Esophagus muscularis mucosa (tissue), 4 donors: ENCODE data around the gene ACTR10. TPM values are rescaled to one million over a fixed set of nuclear protein-coding genes. Genes with fewer than 3 reads are reported as not detected.
A peak's percentile ranks its signal among the peaks of the same experiment; 100 is the strongest.

Source experiments
- DNase-seq: peaks from one replicate; pipeline ENCODE4 v3.0.0-alpha.2; 2017; ENCODE audit errors: extremely low spot score
- H3K27ac ChIP-seq, 4 donors: fragments of 200-600 bp; sonication (generic); replicated peaks in 1 of 4; 1 replicate in 3 of 4; 2 replicates in 1 of 4; pipeline ENCODE4 v1.5.1; 2016 to 2019; ENCODE audit warnings: mild to moderate bottlenecking in 1 of 4
- H3K27me3 ChIP-seq, 4 donors: fragments of 200-600 bp; sonication (generic); one replicate each; pipeline versions ENCODE4 v1.5.1 to v1.6.0; 2016 to 2019
- H3K36me3 ChIP-seq, 4 donors: fragments of 200-600 bp; sonication (generic); one replicate each; pipeline ENCODE4 v1.5.1; 2016 to 2019
- H3K4me1 ChIP-seq, 4 donors: fragments of 200-600 bp; sonication (generic); one replicate each; pipeline ENCODE4 v1.5.1; 2016 to 2019
- H3K4me3 ChIP-seq, 4 donors: fragments of 200-600 bp; sonication (generic); 1 replicate in 2 of 4; 2 replicates in 2 of 4; pipeline ENCODE4 v1.5.1; 2016 to 2019; ENCODE audit warnings: mild to moderate bottlenecking in 4 of 4, moderate library complexity in 1 of 4
- H3K9me3 ChIP-seq, 4 donors: fragments of 200-600 bp; sonication (generic); 1 replicate in 3 of 4; 2 replicates in 1 of 4; pipeline ENCODE4 v1.5.1; 2016 to 2019
- EP300 ChIP-seq: sonication (generic); formaldehyde crosslinking; IDR thresholded peaks from one replicate; pipeline ENCODE4 v1.6.1; 2017; ENCODE audit warnings: antibody characterized with exemption
- POLR2A ChIP-seq: fragments of 450-650 bp; IDR thresholded peaks from one replicate; pipeline ENCODE4 v1.6.1; 2017; ENCODE audit warnings: antibody characterized with exemption, moderate library complexity, mild to moderate bottlenecking, low read depth
- POLR2AphosphoS5 ChIP-seq, 2 donors: sonication (generic); formaldehyde crosslinking; IDR thresholded peaks; one replicate each; pipeline ENCODE4 v1.6.1; 2017; ENCODE audit warnings: antibody characterized with exemption in 2 of 2
- WGBS: methylation state at CpG from one replicate; pipeline ENCODE4 v1.1.5; 2018; 5-methylcytosine and 5-hydroxymethylcytosine counted together
- intact Hi-C: fragments of 100-400 bp; cut with DNase I; formaldehyde crosslinking; loops from one replicate; pipeline ENCODE4 v1.15.1; 2023
- total RNA-seq, 4 donors: library from RNA; depleted of rRNA; stranded (reverse); fragments of >200 nt; gene quantifications; one replicate each; pipeline versions ENCODE4 v1.1.0 to v1.2.1, GENCODE V29; 2016
- TF ChIP-seq, protein P1 (sequence below), 3 experiments: fragments of 200-600 bp in 2 of 3; fragments of 450-650 bp in 1 of 3; sonication (generic) in 2 of 3; IDR thresholded peaks; one replicate each; pipeline ENCODE4 v1.5.1; 2017 to 2019; ENCODE audit warnings: antibody characterized with exemption in 3 of 3, mild to moderate bottlenecking in 2 of 3, moderate library complexity in 1 of 3

The ACTR10 gene
- total RNA-seq, 4 donors from 2014 or later, result 47.9 to 75.7 (median 60.5) TPM

DNA sequence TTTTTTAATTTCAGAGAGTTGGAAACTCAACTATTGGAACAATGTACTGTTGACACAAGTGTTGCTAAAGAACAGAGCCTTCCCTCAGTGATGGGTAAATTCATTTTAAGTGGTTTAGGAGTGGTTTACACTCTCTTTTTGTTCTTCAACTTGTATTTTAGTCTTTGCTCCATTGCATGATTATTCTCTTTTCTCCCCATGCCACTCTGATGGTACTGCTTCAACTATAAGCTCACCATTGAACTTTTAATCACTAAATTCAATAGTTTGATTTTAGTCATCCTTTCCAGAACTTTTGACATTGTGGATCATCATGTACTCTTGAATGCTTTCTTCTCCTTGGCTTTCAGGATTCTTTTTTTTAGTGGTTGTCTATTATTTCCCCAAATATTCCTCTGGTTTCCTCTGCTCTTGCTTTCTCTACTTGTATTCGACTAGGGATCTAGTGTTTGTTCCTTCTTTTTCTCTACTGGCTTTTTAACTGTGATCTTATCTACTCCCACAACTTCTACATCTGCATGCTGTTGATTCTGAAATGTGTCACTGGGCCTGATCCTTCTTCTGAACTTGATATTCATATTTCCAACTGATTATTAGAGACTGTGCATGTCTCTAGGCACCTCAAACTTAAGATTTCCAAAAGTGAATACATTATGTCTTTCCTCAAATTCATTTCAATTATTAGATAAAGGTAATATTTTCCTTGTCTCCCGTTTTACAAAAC lies 15.4 kb downstream of the ACTR10 start:
- Histone ChIP-seq H3K36me3 (peaks cover 25 to 92% (median 68%) of the 10 kb centered on the region in 4 donors), H3K27me3 (no peaks in the 10 kb centered on the region), H3K4me3 (no peak overlapping the region), H3K9me3 (no peaks in the 10 kb centered on the region), H3K4me1 (no peaks in the 10 kb centered on the region), H3K27ac (no peak overlapping the region)
- intact Hi-C loops, result no loop called here
- TF ChIP-seq, protein P1, sequence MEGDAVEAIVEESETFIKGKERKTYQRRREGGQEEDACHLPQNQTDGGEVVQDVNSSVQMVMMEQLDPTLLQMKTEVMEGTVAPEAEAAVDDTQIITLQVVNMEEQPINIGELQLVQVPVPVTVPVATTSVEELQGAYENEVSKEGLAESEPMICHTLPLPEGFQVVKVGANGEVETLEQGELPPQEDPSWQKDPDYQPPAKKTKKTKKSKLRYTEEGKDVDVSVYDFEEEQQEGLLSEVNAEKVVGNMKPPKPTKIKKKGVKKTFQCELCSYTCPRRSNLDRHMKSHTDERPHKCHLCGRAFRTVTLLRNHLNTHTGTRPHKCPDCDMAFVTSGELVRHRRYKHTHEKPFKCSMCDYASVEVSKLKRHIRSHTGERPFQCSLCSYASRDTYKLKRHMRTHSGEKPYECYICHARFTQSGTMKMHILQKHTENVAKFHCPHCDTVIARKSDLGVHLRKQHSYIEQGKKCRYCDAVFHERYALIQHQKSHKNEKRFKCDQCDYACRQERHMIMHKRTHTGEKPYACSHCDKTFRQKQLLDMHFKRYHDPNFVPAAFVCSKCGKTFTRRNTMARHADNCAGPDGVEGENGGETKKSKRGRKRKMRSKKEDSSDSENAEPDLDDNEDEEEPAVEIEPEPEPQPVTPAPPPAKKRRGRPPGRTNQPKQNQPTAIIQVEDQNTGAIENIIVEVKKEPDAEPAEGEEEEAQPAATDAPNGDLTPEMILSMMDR (IDR thresholded peaks at IDR 0.05), result no peak
- TF ChIP-seq POLR2A, result no peak
- TF ChIP-seq POLR2AphosphoS5 (IDR thresholded peaks at IDR 0.05), result no peak
- no peak for TF ChIP-seq EP300
- WGBS, result 94% methylated on average over 2 of the region's 2 CpGs
- DNase-seq, result no peak

DNA sequence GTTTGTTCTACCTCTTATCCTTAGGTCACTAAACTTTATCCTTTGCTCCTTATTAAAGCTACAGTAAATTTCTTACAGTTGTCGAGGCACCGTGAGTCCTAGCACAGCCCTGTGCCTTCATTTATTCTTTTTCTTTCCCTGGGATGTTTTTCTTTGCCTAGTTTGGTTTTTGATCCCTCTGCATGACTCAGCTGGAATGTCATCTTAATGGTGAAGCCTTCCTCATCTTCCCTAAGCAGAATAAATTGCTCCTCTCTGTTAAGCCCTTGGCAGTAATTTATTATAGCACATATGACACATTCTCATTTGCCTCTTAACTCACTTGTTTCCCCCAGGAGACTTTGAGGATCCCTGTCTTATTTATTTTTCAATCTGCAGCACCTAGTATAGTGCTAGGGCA lies 16.6 kb downstream of the ACTR10 start:
- peaks cover 24 to 91% (median 71%) of the 10 kb centered on the region in 4 donors for H3K36me3 ChIP-seq
- no peaks in the 10 kb centered on the region for H3K4me1 ChIP-seq
- no peak for DNase-seq
- 68% methylated on average over 2 of the region's 2 CpGs for WGBS
- H3K9me3 ChIP-seq, result no peaks in the 10 kb centered on the region
- no peak overlapping the region for H3K27ac ChIP-seq
- no peaks in the 10 kb centered on the region for H3K27me3 ChIP-seq
- H3K4me3 ChIP-seq, result no peak overlapping the region
- intact Hi-C loops, result no loop called here
- TF ChIP-seq EP300, result no peak
- no peak for TF ChIP-seq POLR2A
- TF ChIP-seq POLR2AphosphoS5 (IDR thresholded peaks at IDR 0.05), result no peak
- TF ChIP-seq, protein P1 (IDR thresholded peaks at IDR 0.05), result no peak

DNA sequence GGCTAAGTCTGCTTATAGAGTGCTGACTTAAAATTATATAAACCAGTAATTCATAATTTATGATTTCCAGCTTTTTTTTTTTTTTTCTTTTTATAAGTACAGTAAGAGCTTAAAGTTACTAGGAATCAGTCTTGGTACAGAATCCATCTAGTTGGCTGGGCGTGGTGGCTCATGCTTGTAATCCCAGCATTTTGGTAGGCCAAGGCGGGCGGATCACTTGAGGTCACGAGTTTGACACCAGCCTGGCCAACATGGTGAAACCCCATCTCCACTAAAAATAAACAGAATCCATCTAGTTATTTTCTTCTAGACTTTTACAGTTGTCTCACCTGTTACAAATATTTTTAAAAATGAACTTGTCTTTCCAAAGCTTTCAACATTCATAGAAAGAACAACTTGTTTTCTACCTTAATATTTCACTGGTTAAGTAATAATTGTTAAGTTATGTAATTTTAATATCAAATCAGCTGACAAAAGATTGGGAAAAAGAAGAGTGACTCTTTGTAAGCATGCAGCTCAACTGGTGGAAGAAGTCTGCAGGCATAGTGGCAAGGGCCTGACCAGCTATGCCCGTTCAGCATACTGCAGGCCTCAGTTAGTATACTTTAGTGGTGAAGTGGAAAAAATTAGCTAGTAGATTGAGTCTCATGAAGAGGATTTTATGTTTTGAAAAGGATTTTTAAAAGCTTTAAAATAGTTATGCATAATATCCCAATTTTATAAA lies 27.3 kb downstream of the ACTR10 start:
- intact Hi-C loops, result no loop called here
- H3K36me3 ChIP-seq, result peaks cover 8 to 73% (median 52%) of the 10 kb centered on the region in 4 donors

DNA sequence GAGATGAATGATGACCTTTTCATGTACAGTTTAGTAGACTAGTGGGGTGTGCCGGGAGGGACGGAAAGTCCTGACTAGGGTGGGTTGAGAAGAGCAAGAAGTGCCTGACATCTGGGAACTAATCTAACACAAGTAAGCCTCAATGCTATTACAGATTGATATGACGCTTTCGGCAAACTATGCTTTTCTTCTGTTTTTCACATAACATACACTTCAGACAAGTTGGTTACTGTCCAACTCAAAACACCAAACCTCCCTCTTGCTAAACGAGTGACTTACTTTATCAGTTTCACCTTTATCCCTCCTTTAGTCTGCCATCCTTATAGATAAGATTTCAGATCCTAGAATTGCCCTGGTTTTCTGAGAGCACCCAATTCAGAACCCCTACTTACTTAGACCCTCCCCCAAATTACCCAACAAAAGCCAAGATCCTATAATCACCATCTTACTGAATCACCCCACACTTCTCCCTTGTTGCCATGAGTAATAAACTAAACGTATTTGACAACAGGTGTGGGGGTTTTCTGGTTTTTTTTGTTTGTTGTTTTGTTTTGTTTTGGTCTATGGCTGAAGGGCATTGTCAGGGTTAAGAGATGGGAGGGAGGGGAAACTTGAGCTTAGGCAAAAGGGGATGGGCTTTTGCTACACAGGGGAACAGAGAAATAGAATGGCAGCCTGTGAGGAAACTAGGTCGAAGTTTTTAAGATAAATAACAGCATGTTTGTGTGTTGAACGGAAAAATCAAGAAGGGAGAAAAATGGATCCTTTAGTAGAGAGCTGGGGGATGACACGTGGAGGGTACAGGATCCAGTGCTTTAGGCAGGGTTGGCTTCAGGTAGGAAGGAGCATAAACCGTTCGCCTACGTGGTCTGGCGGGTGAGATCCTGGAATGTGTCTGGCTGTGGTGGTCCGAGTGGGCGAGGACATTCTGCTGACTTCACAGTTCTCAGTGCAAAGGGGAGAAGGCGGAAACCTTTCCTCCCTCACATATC lies 38.6 kb downstream of the ACTR10 start:
- Histone ChIP-seq H3K27me3 (no peaks in the 10 kb centered on the region), H3K9me3 (no peaks in the 10 kb centered on the region), H3K4me3 (peak overlapping the region; percentile 54 to 69 (median 62)), H3K36me3 (peaks cover 0 to 8% (median 2%) of the 10 kb centered on the region in 4 donors), H3K4me1 (peaks cover 0 to 15% (median 11%) of the 10 kb centered on the region in 4 donors), H3K27ac (peak overlapping the region; percentile 78 to 83 (median 80))
- TF ChIP-seq, protein P1 (IDR thresholded peaks at IDR 0.05), result no peak
- no peak for TF ChIP-seq POLR2AphosphoS5 (IDR thresholded peaks at IDR 0.05)
- no peak for TF ChIP-seq EP300
- TF ChIP-seq POLR2A, result no peak
- intact Hi-C loops, result loop anchor here (5.0 kb wide), 1 partner anchor 36 kb away; the partner anchor contains the start of gene ACTR10
- no peak for DNase-seq
- 47% methylated on average over 16 of the region's 16 CpGs for WGBS

More for the DNA sequence above, 27.3 kb downstream of the ACTR10 start:
- no peak for TF ChIP-seq POLR2AphosphoS5 (IDR thresholded peaks at IDR 0.05)
- no peak for TF ChIP-seq POLR2A
- H3K27ac ChIP-seq, result no peak overlapping the region
- WGBS, result 89% methylated on average over 5 of the region's 5 CpGs
- no peaks in the 10 kb centered on the region for H3K27me3 ChIP-seq
- no peak for DNase-seq
- H3K9me3 ChIP-seq, result no peaks in the 10 kb centered on the region
- H3K4me1 ChIP-seq, result no peaks in the 10 kb centered on the region
- no peak overlapping the region for H3K4me3 ChIP-seq
